HG02970 (cell line): ENCODE data around the gene FRS3.
A peak's percentile ranks its signal among the peaks of the same experiment; 100 is the strongest.

Experiments used
- ATAC-seq: cut with Tn5 transposase; IDR thresholded peaks from one replicate; pipeline ENCODE4 v1.9.1; 2021; ENCODE audit warnings: mild to moderate bottlenecking, moderate library complexity, moderate number of reproducible peaks; ENCODE audit not compliant: unreplicated experiment, low FRiP score

FRS3 gene

DNA sequence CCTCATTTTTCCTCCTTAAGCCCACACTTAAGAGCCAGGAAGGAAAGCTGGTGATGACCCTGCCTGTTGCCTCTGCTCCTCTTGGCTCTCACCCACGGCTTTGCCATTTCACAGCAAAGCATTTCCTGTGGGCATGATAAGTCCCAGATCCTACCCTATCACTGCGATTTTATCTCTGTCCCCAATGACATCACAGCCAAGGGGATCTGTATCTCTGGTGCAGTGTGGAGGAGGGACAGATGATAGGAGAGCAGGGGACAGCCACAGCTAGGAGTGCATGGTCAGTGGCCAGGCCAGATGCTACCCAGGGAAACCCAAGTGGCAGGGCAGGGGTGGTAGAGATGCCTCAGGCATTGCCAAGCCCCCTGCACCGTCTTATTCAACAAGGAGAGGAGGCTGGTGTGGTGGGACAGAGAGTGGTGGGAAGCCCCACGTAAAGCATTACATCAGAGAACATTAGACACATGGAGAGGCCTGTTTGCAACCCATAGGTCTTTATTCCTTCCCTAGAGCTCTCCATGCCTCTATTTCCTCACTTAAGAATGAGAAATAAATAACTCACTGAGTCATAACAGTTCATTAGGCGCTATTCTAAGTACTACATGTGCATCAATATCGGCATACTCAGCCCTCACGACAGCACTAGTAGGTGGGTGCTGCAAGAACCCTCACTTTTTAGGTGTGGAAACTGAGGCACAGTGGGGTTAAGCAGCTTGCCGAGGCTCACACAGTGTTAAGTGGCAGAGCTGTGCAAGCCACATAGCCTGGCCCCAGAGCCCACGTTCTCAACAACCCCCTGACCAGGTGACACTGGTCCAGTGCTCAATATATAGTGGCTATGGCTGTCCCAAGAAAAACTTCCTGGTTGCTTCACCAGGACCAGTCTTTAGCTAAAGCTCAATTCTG lies 48.9 kb downstream of the FRS3 start:
- no peak for ATAC-seq

DNA sequence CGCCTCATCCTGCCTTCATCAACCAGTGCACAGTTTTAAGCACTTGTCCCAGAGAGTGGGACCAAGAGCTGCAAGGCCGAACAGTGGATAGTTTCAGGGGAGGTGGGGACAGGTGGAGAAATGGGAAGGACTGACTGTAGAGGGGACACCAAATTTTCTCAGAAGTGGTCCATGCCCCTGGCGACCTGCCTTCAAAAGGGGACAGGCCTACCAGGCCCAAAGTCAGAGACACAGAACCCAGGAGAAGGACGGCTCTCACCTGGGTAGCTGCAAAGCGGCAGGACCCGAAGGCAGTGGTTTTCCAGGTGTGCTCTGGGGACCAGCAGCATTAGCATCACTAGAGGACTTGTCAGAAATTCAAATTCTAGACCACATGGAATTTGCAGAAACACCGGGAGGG lies 50.1 kb downstream of the FRS3 start:
- ATAC-seq, result no peak

DNA sequence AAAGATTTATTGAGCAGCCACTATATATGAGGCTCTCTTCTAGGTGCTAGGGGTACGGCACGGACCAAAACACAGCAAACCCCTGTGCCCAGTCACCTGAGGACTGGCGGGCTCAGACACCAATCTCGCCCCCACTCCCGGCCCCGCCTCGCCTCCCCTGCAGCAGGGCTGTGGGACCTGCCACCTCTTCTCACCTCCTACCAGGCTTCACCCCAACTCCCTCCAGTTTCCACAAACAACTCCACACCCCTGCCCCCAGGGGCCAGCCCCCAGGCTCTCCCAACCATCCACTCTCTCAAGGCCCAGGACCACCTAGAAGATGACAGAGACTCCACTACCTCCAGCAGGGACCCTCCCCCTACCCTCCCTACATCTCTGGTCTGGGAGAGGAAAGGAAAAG lies 50.7 kb downstream of the FRS3 start:
- ATAC-seq, result no peak

DNA sequence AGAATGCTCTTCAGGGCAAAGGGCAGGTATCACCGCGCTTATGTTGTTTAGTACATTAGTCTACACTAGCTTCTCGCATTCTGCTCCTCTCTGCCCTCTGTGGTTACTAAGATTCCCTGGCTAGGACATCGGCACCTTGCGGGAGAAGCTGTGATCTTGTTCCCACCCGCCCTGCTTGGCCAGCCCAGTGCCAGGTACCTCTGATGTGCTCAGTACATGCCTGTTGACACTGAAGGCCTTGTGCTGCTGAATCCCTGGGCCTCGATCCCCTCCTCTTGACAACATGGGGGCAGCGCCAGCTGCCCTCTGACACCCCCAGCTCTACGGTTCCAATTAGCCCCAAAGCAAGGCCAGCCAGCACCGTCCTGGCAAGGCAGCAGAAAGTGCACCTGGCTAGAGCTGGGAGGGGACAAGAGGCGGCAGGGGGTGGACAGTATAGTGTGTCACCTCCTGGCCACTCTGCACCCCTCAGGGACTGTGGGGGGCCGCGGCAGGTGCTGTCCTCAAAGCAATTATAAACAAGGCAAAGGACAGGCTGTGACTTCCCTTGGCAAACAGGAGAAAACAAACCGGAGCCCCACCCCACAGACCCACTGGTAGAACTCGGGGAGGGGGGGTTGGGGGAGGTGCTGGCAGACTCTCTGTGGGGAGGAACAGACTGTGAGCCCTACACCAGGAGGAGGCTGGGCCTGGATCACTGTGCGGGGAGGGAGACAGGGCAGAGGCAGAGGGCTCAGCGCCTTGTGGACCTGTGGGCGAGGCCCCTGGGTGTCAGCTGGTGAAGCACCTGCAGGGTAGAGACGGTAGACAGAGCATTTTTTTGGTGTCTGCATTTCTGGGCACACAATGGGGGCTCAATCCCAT lies 51.4 kb downstream of the FRS3 start:
- ATAC-seq, result no peak

DNA sequence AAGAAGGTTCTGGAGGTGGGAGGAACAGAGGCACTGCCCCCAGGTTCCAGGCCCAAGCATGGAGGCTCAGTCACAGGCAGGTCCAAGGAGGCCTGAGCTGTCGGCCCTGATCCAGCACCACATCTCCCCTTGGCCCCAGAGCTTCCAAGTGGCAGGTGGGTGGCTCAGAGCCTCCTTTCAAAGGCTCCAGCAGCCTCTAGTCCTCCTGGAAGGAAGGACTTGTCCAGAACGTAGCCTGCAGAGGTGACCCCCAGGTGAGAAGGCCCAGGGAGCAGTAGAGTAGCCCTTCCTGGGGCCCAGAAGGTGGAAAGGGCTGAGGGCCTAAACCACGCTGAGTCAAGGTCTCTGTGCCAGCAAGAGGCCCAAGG lies 52.0 kb downstream of the FRS3 start:
- no peak for ATAC-seq

DNA sequence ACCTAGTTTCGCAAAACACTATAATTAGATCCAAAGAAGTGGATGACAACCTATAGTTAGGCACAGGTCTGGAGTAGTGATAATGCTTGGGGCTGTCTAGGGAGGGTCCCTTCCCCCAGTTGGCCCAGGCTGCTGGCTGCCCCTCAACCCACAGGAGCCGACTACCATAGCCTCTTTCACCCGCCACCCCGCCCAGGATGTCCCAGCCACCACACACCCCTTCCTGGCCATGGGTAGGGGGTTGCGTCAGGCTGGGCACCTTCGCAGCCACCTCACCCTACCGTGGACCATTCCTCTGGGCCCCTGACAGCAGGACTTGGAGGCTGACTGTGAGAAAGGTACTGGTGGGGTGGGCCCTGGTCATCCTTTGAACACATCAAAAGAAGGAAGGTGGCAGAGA lies 52.8 kb downstream of the FRS3 start:
- ATAC-seq, result no peak

DNA sequence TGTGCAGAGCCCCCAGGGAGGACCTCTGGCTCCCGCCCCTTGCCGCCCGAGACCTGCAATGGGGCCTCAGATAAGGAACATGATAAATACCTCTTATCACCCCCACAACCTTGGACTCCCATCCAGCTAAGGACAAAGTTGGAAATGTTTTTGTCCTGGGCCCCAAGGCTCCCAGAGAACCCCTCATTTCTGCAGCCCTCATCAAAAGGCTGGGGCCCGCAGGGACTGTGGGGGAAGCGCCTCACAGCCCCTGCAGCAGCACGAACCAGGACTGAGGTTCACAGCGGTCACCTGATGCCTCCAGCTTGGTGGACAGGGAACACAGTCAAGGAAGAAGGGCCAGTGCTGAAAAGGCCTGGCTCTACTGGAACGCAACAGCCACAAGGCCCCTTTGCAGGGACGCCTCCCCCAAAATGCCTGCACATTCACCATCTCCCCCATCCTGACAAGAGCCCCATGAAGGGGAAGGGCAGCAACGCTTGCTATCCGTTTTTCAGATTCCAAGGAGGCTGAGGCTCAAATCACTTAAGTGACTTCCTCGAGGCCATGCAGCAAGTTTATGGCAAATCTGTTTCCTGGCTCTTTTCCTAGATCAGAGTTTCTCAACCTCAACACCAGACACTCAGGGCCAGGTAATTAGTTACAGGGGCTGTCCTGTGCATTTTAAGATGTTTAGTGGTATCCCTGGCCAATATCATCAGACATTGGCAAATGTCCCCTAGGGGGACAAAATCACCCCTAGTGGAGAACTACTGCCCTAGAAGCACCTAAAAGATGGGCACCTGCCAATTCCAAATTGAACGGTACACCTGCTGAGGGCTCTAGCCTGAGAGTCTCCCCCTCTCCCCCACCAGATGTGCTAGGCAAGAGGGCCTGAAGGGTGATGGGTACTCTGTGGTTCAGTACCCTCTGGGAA lies 54.9 kb downstream of the FRS3 start:
- no peak for ATAC-seq

DNA sequence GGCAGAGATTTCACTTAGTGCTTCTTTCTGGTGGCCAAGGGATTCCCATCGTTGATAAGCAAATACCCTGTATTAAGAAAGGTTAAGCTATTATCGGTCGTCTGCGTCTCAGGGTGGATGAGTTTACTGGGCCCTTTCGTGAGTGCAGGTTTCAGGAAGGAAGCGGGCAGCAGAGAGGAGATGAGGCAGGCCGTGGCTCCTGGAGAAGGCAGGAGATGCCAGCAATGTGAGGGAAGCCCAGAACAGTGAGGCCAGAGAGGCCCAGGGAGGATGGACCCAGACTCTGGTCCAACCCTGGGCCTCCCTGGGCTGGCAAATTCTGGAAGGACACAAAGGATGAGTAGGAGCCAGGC lies 55.5 kb downstream of the FRS3 start:
- ATAC-seq, result no peak

DNA sequence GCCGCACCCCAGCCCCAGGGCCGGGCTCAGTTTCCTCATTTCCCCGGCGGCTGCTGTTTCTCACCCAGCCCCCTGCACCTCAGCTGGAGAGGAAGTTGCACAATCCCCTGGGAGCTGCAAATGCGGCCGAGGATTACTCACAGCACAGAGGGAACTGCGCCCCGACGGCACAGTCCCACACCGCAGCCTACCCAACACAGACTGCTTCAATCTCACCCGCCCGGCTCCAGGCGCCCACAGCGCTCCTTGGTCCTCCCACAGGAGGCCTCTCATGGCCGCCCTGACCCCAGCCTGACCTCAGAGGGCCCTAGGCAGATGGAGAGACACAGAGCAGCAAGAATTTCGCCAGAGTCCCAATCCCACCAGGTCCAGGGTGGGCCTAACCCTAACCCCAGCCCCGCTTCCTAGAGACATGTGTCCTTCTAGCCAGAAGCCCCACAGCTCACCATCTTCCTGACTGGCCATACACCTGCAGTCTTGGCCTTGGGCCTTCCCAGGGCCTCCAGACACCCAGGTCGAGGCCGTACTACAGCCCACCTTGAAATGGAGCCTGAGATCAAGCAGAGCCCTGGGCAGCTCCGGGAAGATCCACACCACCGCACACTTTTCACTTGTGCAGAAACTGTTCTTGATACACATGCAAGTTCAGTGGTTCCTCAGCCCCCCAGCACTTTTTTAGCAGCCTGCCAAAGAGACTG lies 56.0 kb downstream of the FRS3 start:
- peak; percentile 57 for ATAC-seq

DNA sequence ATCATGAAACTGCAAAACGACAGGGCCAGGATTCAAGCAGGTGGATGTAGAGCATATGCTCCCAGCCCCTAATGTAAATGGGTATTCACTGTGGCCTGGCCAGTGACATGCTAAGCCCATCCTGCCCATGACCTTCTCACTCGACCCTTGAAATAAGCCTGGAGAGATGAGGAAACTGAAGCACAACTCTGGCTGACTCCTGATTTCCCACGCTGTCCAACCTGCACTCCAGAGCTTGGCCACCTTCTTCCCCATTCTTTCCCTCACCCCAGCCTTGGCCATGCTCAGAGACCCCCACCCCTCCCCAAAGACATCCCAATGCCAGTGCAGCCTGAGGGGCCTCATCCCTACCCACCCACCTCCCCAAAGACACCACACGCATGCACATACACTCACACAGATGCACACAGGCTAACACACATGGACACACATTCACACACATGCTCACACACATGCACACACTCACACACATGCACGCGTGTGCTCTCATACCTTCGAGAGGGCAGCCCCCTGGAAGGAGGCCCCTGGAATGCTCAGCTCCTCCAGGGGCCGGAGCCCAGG lies 56.7 kb downstream of the FRS3 start:
- ATAC-seq, result no peak

DNA sequence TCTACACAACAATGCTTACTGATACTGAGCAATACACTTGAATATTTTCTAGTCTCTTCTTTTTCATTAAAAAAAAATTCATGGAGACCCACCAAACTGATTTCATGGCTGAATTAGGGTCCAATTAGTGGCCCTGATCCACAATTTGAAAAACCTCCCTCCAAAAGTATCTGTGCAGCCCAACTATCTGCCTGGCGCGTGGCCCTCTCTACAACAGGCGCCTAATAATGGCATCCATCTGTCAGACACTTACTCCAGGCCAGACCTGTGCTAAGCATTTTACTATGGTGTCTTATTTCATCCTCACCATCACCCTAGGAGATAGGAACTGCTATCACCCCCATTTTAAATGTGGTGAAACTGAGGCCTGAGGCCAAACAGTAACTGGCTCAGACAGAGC lies 58.3 kb downstream of the FRS3 start:
- no peak for ATAC-seq

DNA sequence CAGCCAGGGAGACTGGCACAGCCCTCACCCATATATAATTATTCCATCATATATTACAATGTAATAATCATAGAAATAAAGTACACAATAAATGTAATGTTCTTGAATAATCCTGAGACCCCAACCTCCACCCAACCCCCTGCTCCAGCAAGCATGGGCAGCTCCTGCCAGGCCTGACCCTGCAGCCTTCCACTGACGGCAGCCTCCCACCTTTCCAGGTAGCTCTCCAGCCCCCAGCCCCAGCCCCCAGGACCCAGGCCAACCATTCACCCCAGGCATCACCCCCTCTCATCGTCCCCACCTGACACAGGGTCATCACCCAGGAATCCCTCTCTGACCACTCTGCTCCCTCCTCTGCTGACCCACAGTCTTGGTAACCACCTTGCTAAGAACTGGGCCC lies 58.9 kb downstream of the FRS3 start:
- ATAC-seq, result no peak

DNA sequence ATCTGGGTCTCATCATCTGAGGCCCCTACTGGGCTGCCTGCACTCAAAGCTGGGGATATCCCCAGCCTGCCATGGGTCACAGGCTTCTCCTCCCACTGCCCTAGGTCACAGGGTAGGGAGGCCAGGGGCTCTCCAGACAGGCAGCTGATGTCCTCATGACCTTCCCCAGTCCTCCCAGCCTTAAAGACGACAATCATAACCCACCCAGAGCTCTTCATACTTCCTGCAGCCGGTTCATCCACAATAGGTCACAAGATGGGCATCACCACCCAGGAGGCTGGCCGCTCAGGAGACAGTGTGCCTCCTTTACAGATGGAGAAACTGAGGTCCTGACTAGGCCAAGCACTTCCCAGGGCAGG lies 59.5 kb downstream of the FRS3 start:
- no peak for ATAC-seq
